ENCODE results near the gene RNF168.

- no peak for TF ChIP-seq CTCF (IDR thresholded peaks at IDR 0.05; ENCODE audit: insufficient read depth, low read depth, low read length)
- TF ChIP-seq EZH2 (IDR thresholded peaks at IDR 0.05; ENCODE audit: insufficient read depth, low read length) = no peak
These were observed 59.1 kb downstream of the RNF168 start for GRCh38 chr3:196444500-196444894.
